HEK293T (cell line): ENCODE measurements around the gene PTPN4.

Experiments
- CTCF ChIA-PET: fragments of 350-600 bp; formaldehyde crosslinking; extraction: SDS; loops from one replicate; lab custom pipeline; 2021; ENCODE audit warnings: antibody characterized with exemption, inconsistent platforms; lab: Yijun Ruan, JAX
- POLR2A ChIA-PET: fragments of 350-600 bp; formaldehyde crosslinking; extraction: SDS; loops from one replicate; lab custom pipeline; 2020; ENCODE audit warnings: antibody characterized with exemption, inconsistent platforms; lab: Yijun Ruan, JAX
- DNase-seq: peaks from one replicate; pipeline ENCODE4 v3.0.0; 2012; ENCODE audit warnings: mixed read lengths; ENCODE audit errors: extremely low spot score
- ARNT ChIP-seq: fragments of 450-650 bp; IDR thresholded peaks from 2 replicates; pipeline ENCODE4 v1.6.1; 2017; ENCODE audit warnings: mild to moderate bottlenecking
- BHLHE40 ChIP-seq: fragments of 450-650 bp; IDR thresholded peaks from 2 replicates; pipeline ENCODE4 v1.6.1; 2016; ENCODE audit warnings: mild to moderate bottlenecking, moderate library complexity, borderline replicate concordance
- CTBP1 ChIP-seq: fragments of 450-650 bp; IDR thresholded peaks from 2 replicates; pipeline ENCODE4 v1.6.1; 2016; ENCODE audit warnings: borderline replicate concordance
- ELF4 ChIP-seq: fragments of 450-650 bp; IDR thresholded peaks from 2 replicates; pipeline ENCODE4 v1.6.1; 2017; ENCODE audit warnings: antibody characterized with exemption
- FOXA1 ChIP-seq: fragments of 450-650 bp; IDR thresholded peaks from 2 replicates; pipeline ENCODE4 v1.6.1; 2016; ENCODE audit warnings: mild to moderate bottlenecking
- FOXK2 ChIP-seq: fragments of 450-650 bp; IDR thresholded peaks from 2 replicates; pipeline ENCODE4 v1.6.1; 2016; ENCODE audit warnings: mild to moderate bottlenecking
- FOXM1 ChIP-seq: fragments of 450-650 bp; IDR thresholded peaks from 2 replicates; pipeline ENCODE4 v1.6.1; 2017; ENCODE audit warnings: mild to moderate bottlenecking, borderline replicate concordance
- HDGF ChIP-seq: fragments of 450-650 bp; IDR thresholded peaks from 2 replicates; pipeline ENCODE4 v1.6.1; 2017; ENCODE audit warnings: antibody characterized with exemption, borderline replicate concordance
- L3MBTL2 ChIP-seq: fragments of 450-650 bp; conservative IDR thresholded peaks from 2 replicates; pipeline ENCODE4 v1.6.1; 2016; ENCODE audit warnings: mild to moderate bottlenecking
- LEF1 ChIP-seq: fragments of 450-650 bp; IDR thresholded peaks from 2 replicates; pipeline ENCODE4 v1.6.1; 2017; ENCODE audit warnings: mild to moderate bottlenecking, borderline replicate concordance
- NFRKB ChIP-seq: fragments of 450-650 bp; IDR thresholded peaks from 2 replicates; pipeline ENCODE4 v1.6.1; 2016; ENCODE audit warnings: mild to moderate bottlenecking, moderate library complexity
- SP1 ChIP-seq: fragments of 450-650 bp; IDR thresholded peaks from 2 replicates; pipeline ENCODE4 v1.6.1; 2017
- SUZ12 ChIP-seq: fragments of 450-650 bp; IDR thresholded peaks from 2 replicates; pipeline ENCODE4 v1.6.1; 2016; ENCODE audit warnings: mild to moderate bottlenecking
- TARDBP ChIP-seq: fragments of 450-650 bp; IDR thresholded peaks from 2 replicates; pipeline ENCODE4 v1.6.1; 2016
- ZNF384 ChIP-seq: fragments of 450-650 bp; IDR thresholded peaks from 2 replicates; pipeline ENCODE4 v1.6.1; 2016
- TF ChIP-seq, protein P1 (sequence below): fragments of 450-650 bp; IDR thresholded peaks from 2 replicates; pipeline ENCODE4 v1.6.1; 2016

Gene PTPN4

DNA sequence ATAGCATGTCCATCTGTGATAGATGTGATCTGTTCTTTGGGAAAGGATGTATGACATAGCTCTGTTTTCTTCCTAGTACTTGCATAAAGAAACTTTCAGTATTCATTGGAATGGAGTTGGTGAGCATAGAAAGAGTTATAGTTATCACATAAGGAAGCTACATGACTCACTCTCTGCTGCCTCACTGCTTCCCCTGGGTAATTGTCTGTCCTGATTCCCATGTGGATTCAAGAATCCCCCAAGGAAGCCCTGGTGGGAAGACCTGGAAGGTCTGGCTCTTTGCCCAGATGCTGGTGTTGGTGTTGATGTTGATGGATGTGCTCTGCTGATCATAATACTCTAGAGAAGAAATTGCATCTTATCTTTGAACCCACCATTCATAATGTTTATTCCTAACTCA lies 60.6 kb downstream of the PTPN4 start:
- CTCF ChIA-PET = interaction anchor here (0.6 to 1.7 kb wide), 4 partner anchors 67 to 394 kb away, joined by 3 to 9 read pairs (median 4); no protein-coding TSS in a partner anchor
- POLR2A ChIA-PET = interaction anchor here (1.3 to 2.6 kb wide), 2 partner anchors 61 to 142 kb away, joined by 3 to 11 read pairs; partner anchors contain the start of genes PTPN4 and TMEM177
- peak; percentile 41 for DNase-seq
- TF ChIP-seq, protein P1, sequence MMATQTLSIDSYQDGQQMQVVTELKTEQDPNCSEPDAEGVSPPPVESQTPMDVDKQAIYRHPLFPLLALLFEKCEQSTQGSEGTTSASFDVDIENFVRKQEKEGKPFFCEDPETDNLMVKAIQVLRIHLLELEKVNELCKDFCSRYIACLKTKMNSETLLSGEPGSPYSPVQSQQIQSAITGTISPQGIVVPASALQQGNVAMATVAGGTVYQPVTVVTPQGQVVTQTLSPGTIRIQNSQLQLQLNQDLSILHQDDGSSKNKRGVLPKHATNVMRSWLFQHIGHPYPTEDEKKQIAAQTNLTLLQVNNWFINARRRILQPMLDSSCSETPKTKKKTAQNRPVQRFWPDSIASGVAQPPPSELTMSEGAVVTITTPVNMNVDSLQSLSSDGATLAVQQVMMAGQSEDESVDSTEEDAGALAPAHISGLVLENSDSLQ = peak; percentile 42; the same call in 1 of the 2 replicates
- TF ChIP-seq HDGF (no peak), L3MBTL2 (no peak), LEF1 (no peak)

DNA sequence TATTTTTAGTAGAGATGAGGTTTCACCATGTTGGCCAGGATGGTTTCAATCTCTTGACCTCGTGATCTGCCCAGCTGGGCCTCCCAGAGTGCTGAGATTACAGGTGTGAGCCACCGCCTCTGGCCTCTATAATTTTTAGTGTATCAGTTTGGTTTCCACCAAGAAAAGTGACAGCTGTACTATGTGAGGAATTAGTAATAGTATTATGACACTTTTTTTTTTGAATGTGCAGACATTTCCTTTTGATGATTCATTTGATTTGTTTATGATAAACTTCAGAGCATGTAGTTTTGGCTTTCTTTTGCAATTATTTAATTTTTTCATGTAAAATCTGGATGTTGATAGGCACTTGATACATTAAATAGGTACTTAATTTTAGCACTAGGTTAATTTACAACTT lies 61.5 kb downstream of the PTPN4 start:
- POLR2A ChIA-PET = interaction anchor here (1.3 to 2.6 kb wide), 2 partner anchors 62 to 143 kb away, joined by 3 to 11 read pairs; partner anchors contain the start of genes PTPN4 and TMEM177
- CTCF ChIA-PET = no interaction called here
- TF ChIP-seq TARDBP (no peak), NFRKB (no peak), HDGF (no peak), LEF1 (no peak), BHLHE40 (no peak), ELF4 (no peak), FOXA1 (no peak), FOXM1 (no peak), CTBP1 (no peak), SUZ12 (no peak), L3MBTL2 (no peak)
- DNase-seq = no peak

DNA sequence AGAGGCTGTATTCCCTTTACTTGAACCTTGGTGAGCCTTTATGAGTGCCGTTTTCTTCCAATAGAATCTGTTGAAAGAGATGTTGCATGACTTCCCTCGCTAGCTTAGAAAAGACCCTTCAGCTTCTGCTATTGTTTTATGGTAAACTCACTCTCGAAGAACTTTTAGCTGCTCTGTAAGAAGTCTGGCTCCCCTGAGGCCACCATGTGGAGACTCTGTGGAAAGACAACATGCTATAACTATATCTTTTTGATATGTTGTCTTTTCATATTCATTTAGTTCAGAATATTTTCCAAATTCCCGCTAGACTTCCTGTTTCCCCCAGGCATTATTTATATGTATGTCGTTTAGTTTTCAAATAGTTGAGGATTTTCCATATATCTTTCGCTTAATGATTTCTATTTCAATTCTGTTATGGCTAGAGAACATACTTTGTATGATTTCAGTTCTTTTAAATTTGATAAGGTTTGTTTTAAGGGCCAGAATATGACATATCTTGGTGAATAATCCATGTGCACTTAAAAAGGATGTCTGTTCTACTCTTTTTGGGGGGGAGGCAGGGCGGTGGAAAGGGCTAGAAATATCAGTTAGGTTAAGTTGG lies 64.1 kb downstream of the PTPN4 start:
- POLR2A ChIA-PET = interaction anchor here (0.7 kb wide), 1 partner anchor 64 kb away, joined by 6 read pairs; the partner anchor contains the start of gene PTPN4
- DNase-seq = peak; percentile 45

DNA sequence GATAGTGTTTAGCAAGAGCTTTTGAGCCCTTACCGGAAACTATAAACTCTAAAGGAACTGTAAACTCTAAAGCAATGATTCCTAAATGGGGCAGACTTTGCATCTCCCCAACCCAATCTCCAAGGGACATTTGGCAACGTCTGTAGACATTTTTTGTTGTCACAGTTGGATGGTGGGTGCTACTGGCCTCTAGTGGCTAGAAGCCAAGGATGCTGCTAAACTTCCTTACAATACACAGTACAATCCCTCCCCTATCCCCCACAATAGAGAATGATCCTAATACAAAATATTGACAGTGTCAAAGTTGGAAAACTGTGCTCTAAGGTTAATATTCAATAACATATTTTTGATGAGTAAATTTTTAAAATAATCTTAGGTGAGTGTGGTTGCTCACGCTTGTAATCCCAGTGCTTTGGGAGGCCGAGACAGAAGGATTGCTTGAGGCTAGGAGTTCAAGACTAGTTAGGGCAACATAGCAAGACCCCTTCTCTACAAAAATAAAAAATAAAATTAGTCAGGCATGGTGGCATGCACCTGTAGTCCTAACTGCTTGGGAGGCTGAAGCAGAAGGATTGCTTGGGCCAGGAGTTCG lies 66.7 kb downstream of the PTPN4 start:
- CTCF ChIA-PET = no interaction called here
- TF ChIP-seq FOXK2 (no peak), ZNF384 (no peak), LEF1 (no peak), TARDBP (no peak), CTBP1 (no peak), L3MBTL2 (no peak)
- TF ChIP-seq, protein P1 = no peak

More for the DNA sequence above, 64.1 kb downstream of the PTPN4 start:
- TF ChIP-seq NFRKB = no peak
- no peak for TF ChIP-seq ELF4
- TF ChIP-seq ZNF384 = no peak
- TF ChIP-seq FOXK2 = no peak
- no peak for TF ChIP-seq HDGF
- TF ChIP-seq SUZ12 = no peak
- TF ChIP-seq L3MBTL2 = no peak
- no peak for TF ChIP-seq FOXA1
- TF ChIP-seq ARNT = no peak
- TF ChIP-seq SP1 = no peak
- CTCF ChIA-PET = interaction anchor here (0.9 to 1.4 kb wide), 6 partner anchors 15 to 121 kb away, joined by 3 to 7 read pairs (median 4); partner anchors contain the start of gene PTPN4

DNA sequence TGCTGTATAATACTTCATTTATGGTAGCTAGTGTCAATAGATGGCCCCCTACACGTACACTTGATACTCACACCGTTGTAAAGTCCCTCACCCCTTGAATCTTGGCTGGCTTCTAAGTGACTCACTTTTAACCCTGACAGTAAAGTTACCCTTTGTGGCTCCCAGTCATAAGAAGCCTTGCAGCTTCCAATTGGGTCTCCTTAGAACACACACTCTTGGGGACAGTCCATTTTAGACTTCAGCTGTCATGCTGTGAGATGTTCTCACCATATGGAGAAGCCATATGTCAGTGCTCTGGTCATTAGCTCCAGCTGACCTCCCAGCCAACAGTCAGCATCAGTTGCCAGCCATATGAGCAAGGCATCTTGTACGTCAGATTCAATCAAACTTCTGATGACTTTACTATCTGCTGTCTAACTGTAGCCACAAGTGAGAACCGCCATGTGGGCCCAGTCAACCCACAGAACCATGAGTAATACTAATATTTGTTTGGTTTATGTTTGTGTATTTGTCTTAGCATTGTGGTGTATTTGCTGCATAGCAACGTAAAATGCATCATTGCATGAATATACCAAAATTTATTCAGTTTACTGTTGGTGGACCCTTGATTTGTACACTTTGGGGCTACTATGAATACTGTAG lies 68.3 kb downstream of the PTPN4 start:
- no peak for DNase-seq
- CTCF ChIA-PET = no interaction called here
- no peak for TF ChIP-seq SP1
- POLR2A ChIA-PET = no interaction called here

More for the DNA sequence above, 66.7 kb downstream of the PTPN4 start:
- POLR2A ChIA-PET = no interaction called here
- DNase-seq = peak; percentile 41

DNA sequence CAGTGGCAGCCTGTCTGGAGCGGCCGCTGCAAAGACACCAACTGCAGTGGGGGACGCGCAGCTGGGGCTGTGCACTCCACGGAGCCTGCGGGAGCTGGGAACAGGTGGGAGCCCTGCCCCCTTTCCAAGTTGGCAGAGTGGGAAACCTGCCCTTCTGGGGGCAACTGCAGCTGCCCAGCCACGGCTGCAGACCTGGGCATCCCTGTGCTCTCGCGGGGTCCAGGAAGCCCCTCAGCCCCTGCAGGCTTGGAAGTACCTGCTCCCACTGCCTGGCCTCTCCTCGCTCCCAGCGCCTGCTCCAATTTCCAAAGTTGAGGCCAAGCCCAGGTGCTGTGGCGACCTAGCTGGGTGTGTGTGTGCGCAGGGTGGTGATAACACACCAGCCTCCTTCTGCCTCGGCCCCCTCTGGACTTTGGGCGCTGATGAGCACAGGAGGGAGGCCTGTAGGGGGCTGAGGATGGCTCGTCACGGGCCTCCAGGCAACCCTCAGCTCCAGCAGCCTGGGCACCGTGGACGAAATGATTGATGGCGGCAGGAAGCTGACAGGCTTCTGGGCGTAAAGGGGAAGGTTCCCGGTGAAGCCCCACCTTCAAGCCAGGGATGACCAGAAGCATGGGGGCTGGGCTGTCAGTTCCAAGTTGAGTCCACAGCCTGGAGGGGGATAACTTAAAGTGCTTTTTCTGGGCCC lies 76.9 kb downstream of the PTPN4 start:
- POLR2A ChIA-PET = no interaction called here
- no peak for DNase-seq
- TF ChIP-seq SUZ12 = no peak
- TF ChIP-seq BHLHE40 = no peak
- TF ChIP-seq FOXA1 = no peak
- TF ChIP-seq, protein P1 = peak; percentile 49
- TF ChIP-seq ARNT = no peak
- no peak for TF ChIP-seq ZNF384
- CTCF ChIA-PET = no interaction called here
